Effector memory CD8-positive, alpha-beta T cell (primary cell): ENCODE data around the gene NCKIPSD.
"Not testable (repeated sequence)": the region's sequence is repeated elsewhere in the genome, so short reads cannot be mapped to it uniquely, and the experiment has no call there.

Source experiments
- ATAC-seq: fragments of 150-1000 bp; cut with Tn5 transposase; replicated peaks from 2 replicates; pipeline ENCODE4 v1.10.0; 2021; ENCODE audit warnings: mild to moderate bottlenecking, moderate library complexity
- DNase-seq, 3 experiments: peaks; one replicate each; pipeline ENCODE4 v3.0.0; 2021
- H3K27ac Mint-ChIP-seq, 2 donors: one replicate each; pipeline ENCODE4 v1.8.0; 2022; ENCODE audit warnings: mild to moderate bottlenecking in 2 of 2, mixed read lengths in 2 of 2, moderate library complexity in 2 of 2
- H3K27me3 Mint-ChIP-seq, 2 donors: one replicate each; pipeline ENCODE4 v1.8.0; 2022; ENCODE audit warnings: mixed read lengths in 2 of 2
- H3K36me3 Mint-ChIP-seq: one replicate; pipeline ENCODE4 v1.8.0; 2022; ENCODE audit warnings: mild to moderate bottlenecking, moderate library complexity, mixed read lengths; ENCODE audit not compliant: insufficient read depth
- H3K4me1 Mint-ChIP-seq, 2 donors: one replicate each; pipeline ENCODE4 v1.8.0; 2022; ENCODE audit warnings: low read depth in 2 of 2, mixed read lengths in 2 of 2
- H3K4me3 Mint-ChIP-seq, 2 donors: one replicate each; pipeline ENCODE4 v1.8.0; 2022; ENCODE audit warnings: mild to moderate bottlenecking in 2 of 2, mixed read lengths in 2 of 2, moderate library complexity in 2 of 2
- H3K9me3 Mint-ChIP-seq, 2 donors: one replicate each; pipeline ENCODE4 v1.8.0; 2022; ENCODE audit warnings: mixed read lengths in 2 of 2
- total RNA-seq, 9 experiments: gene quantifications; one replicate each; lab custom pipeline; 2026; lab: John Stamatoyannopoulos, UW

Gene NCKIPSD
- 6.0 to 21.7 (median 17.1) reads per million in 9 experiments for total RNA-seq

DNA sequence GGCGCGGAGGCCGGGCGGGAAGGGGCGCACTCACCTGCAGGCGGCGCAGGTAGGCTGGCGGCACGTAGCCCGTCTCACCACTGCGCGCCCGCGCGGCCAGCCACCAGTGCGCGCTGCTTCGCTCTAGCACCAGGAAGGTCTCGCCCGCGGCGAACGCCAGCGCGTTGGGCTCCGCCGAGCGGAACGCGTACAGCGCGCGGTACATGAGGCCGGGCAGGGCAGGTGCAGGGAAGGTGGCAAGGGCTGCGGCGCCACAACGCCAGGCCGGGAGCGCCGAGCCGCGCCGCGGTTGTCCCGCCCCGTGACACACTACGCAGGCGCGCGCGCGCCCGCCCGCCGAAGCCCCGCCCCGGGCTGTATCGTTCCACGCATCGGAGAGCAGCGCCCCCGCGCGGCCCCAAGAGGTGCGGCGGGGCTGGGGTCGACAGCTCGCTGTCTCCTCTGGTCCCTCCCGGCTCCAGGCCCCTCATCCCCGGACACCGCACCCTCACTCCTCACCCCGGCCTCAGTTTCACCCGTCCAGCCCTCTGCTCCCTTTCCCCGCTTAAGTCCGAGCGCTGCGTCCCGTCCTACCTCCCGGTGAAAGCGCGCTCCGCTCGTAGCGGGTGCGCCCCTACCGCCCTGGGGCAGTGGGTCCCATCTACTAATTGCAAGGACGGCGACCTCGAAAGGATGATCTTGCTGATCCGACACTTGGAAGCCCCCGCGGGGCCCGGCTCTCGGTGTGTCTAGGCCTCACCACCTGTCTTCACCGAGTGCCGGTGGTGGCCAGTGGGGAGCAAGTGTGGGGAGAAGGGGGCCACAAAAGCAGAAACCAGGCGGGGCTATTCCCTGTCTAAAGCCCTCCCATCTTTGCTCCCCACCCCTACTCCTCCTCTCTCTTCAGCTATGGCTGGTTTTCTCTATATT, at the start of gene NCKIPSD:
TSS of gene NCKIPSD (minus strand) at position 313 of the 909 bp plus-strand sequence. CDS start at position 205, 108 bp downstream.
- H3K9me3 Mint-ChIP-seq: no peaks in the 10 kb centered on the region
- peak within 1 kb of the TSS; percentile 80 to 87 for H3K4me3 Mint-ChIP-seq
- DNase-seq (peak; percentile 82 to 88 (median 87)), ATAC-seq (peak; percentile 85)
- peaks cover 38% of the 10 kb centered on the region for H3K36me3 Mint-ChIP-seq
- H3K27me3 Mint-ChIP-seq: no peaks in the 10 kb centered on the region
- peak within 1 kb of the TSS; percentile 82 to 90 for H3K27ac Mint-ChIP-seq
- H3K4me1 Mint-ChIP-seq: peaks cover 20 to 24% of the 10 kb centered on the region in 2 donors

DNA sequence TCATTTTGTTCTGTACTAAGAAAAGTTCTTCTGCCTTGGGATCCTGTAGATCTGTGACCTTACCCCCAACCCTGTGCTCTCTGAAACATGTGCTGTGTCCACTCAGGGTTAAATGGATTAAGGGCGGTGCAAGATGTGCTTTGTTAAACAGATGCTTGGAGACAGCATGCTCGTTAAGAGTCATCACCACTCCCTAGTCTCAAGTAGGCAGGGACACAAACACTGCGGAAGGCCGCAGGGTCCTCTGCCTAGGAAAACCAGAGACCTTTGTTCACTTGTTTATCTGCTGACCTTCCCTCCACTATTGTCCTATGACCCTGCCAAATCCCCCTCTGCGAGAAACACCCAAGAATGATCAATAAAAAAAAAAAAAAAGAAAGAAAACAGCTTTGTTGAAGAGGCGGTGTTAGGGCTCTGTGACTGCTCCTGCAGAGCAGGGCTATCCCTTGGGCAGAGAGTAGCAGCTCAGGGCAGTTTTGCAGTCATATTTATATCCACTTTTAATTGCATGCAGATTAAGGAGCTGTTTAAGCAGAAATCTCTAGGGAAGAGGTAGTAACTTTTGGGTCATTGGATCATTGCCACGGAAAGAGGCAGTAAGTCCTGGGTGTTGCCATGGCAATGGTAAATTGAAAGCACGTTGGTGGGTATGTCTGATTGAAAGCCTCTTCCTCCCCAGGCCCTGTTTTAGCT, 49.5 kb upstream of the NCKIPSD start:
- not testable (repeated sequence) for H3K27me3 Mint-ChIP-seq

DNA sequence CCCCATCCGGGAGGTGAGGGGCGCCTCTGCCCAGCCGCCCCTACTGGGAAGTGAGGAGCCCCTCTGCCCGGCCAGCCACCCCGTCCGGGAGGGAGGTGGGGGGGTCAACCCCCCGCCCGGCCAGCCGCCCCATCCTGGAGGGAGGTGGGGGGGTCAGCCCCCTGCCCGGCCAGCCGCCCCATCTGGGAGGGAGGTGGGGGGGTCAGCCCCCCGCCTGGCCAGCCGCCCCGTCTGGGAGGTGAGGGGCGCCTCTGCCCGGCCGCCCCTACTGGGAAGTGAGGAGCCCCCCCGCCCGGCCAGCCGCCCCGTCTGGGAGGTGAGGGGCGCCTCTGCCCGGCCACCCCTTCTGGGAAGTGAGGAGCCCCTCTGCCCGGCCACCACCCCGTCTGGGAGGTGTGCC, 48.8 kb upstream of the NCKIPSD start:
- H3K36me3 Mint-ChIP-seq, H3K27me3 Mint-ChIP-seq, H3K4me1 Mint-ChIP-seq, H3K27ac Mint-ChIP-seq, ATAC-seq, DNase-seq, H3K4me3 Mint-ChIP-seq, H3K9me3 Mint-ChIP-seq: not testable (repeated sequence)

More for the DNA sequence above, 49.5 kb upstream of the NCKIPSD start:
- H3K9me3 Mint-ChIP-seq, H3K36me3 Mint-ChIP-seq, ATAC-seq, H3K27ac Mint-ChIP-seq, H3K4me1 Mint-ChIP-seq, H3K4me3 Mint-ChIP-seq, DNase-seq: not testable (repeated sequence)

DNA sequence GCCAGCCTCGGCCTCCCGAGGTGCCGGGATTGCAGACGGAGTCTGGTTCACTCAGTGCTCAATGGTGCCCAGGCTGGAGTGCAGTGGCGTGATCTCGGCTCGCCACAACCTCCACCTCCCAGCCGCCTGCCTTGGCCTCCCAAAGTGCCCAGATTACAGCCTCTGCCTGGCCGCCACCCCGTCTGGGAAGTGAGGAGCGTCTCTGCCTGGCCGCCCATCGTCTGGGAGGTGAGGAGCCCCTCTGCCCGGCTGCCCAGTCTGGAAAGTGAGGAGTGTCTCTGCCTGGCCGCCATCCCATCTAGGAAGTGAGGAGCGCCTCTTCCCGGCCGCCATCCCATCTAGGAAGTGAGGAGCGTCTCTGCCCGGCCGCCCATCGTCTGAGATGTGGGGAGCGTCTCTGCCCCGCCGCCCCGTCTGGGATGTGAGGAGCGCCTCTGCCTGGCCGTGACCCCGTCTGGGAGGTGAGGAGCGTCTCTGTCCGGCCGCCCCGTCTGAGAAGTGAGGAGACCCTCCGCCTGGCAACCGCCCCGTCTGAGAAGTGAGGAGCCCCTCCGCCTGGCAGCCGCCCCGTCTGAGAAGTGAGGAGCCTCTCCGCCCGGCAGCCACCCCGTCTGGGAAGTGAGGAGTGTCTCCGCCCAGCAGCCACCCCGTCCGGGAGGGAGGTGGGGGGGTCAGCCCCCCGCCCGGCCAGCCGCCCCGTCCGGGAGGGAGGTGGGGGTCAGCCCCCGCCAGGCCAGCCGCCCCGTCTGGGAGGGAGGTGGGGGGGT, 48.2 kb upstream of the NCKIPSD start:
- not testable (repeated sequence) for H3K27me3 Mint-ChIP-seq, H3K9me3 Mint-ChIP-seq, H3K36me3 Mint-ChIP-seq, DNase-seq, ATAC-seq, H3K4me3 Mint-ChIP-seq, H3K27ac Mint-ChIP-seq, H3K4me1 Mint-ChIP-seq

DNA sequence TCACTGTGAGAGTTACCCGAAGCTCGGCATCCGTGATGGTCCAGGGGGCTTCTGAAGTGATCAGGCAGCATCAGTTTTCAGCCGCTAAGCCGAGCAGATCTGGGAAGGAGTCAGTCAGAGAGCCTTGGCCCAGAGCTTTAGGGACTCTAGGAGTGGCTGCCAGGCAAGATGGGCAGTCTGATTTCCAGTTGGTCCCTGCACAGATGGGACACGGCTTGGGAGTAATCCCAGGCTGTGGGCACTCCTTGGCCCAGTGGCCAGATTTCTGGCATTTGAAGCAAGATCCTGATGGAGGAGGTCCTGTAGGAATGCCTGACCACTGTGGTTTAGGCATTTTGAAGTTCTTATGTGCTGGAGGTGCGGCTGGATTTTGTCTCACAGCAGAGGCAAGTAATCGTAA, 41.8 kb upstream of the NCKIPSD start:
- no peak for DNase-seq
- no peaks in the 10 kb centered on the region for H3K9me3 Mint-ChIP-seq

GRCh38 chr3:48725185-48725855, 39.6 kb upstream of the NCKIPSD start:
- not testable (repeated sequence) for DNase-seq, H3K4me3 Mint-ChIP-seq

More for the DNA sequence above, 41.8 kb upstream of the NCKIPSD start:
- ATAC-seq: no peak
- H3K27ac Mint-ChIP-seq: no peak overlapping the region
- no peak overlapping the region for H3K4me3 Mint-ChIP-seq
- H3K27me3 Mint-ChIP-seq: no peaks in the 10 kb centered on the region
- no peaks in the 10 kb centered on the region for H3K4me1 Mint-ChIP-seq
- no peaks in the 10 kb centered on the region for H3K36me3 Mint-ChIP-seq

DNA sequence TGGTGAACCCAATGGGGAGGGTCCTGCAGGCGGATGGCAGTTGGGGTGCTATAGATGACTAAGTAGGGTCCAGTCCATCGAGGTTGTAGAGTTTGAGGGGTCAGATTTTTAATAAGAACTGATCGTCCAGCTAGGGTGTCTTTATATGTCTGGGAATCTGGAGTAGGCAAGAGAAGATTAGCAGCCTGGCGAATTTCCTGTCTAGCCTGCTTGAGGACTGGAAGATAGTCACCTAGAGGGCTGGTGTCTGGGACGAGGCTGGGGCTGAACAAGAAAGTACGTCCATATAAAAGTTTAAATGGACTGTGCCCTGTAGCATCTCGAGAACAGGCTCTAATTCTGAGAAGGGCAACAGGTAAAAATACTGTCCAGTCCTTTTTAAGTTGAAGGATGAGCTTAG, 38.0 kb upstream of the NCKIPSD start:
- H3K4me3 Mint-ChIP-seq: no peak overlapping the region
- H3K4me1 Mint-ChIP-seq: no peaks in the 10 kb centered on the region
- no peak for DNase-seq
- ATAC-seq: no peak
- H3K27ac Mint-ChIP-seq: no peak overlapping the region
- H3K36me3 Mint-ChIP-seq: no peaks in the 10 kb centered on the region
- H3K9me3 Mint-ChIP-seq: no peaks in the 10 kb centered on the region
- H3K27me3 Mint-ChIP-seq: peaks cover 5 to 8% of the 10 kb centered on the region in 2 donors

More at GRCh38 chr3:48725185-48725855, 39.6 kb upstream of the NCKIPSD start:
- not testable (repeated sequence) for H3K27ac Mint-ChIP-seq, ATAC-seq, H3K9me3 Mint-ChIP-seq, H3K4me1 Mint-ChIP-seq, H3K36me3 Mint-ChIP-seq, H3K27me3 Mint-ChIP-seq

DNA sequence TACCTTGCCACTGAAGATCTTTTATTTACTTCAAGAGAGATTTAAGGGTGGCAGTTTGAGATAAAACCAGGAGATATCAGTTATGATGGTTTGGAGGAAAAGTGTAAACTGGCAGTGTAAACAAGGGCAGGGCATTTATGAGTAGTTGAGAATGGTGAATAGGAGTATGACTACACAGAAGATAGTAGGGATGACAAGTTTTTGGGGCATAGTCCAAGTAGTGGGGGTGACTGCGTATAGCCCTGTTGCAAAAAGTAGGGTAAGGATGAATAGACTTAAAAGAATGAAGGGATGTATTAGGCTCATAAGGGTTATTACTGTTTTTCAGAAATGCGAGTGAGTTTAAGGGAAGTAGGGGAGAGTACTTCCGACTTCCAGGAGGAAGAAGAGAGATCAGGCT, 37.6 kb upstream of the NCKIPSD start:
- DNase-seq, H3K27ac Mint-ChIP-seq, H3K9me3 Mint-ChIP-seq, H3K4me1 Mint-ChIP-seq, H3K36me3 Mint-ChIP-seq, H3K4me3 Mint-ChIP-seq, H3K27me3 Mint-ChIP-seq, ATAC-seq: not testable (repeated sequence)

GRCh38 chr3:48716982-48717746, 31.4 kb upstream of the NCKIPSD start, which contains the start of gene IP6K2:
TSS of gene IP6K2 (minus strand) at chr3:48717221. CDS start at chr3:48695291, 21,930 bp downstream.
- DNase-seq: peak; percentile 98 to 99 (median 99)
- peak within 1 kb of the TSS; percentile 97 to 98 for H3K4me3 Mint-ChIP-seq
- H3K4me1 Mint-ChIP-seq: peaks cover 33 to 39% of the 10 kb centered on the region in 2 donors
- peaks cover 5 to 8% of the 10 kb centered on the region in 2 donors for H3K27me3 Mint-ChIP-seq
- peaks cover 40% of the 10 kb centered on the region for H3K36me3 Mint-ChIP-seq
- ATAC-seq: peak; percentile 98
- no peaks in the 10 kb centered on the region for H3K9me3 Mint-ChIP-seq
- peak within 1 kb of the TSS; percentile 97 for H3K27ac Mint-ChIP-seq

DNA sequence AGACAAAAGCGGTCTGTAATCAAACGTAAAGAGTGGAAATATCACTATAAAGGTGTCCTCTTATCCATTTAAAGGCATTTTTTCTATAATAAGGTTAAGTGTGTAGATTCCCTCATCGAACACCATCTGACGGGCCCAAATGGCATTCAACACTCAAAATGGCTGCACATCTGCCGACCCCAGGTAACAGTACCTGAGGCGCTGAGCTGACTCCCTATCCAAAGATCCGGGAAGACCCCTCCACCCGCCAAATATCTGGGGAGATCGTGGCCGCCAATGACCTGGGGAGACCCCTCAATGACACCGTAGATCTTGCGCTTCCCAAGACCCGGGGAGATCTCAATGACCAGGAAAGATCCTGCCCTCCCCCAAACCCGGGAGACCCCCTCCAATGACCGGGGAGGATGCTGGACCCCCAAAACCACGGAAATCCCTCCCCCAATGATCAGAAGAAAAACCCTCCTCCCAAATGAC, 30.8 kb upstream of the NCKIPSD start:
- peak overlapping the region; percentile 97 for H3K27ac Mint-ChIP-seq
- ATAC-seq (peak; percentile 15), DNase-seq (peak; percentile 9 to 16 (median 14))
- H3K36me3 Mint-ChIP-seq: peaks cover 44% of the 10 kb centered on the region
- peaks cover 36 to 42% of the 10 kb centered on the region in 2 donors for H3K4me1 Mint-ChIP-seq
- H3K27me3 Mint-ChIP-seq: peaks cover 5 to 8% of the 10 kb centered on the region in 2 donors
- H3K9me3 Mint-ChIP-seq: no peaks in the 10 kb centered on the region
- peak overlapping the region; percentile 97 to 98 for H3K4me3 Mint-ChIP-seq

DNA sequence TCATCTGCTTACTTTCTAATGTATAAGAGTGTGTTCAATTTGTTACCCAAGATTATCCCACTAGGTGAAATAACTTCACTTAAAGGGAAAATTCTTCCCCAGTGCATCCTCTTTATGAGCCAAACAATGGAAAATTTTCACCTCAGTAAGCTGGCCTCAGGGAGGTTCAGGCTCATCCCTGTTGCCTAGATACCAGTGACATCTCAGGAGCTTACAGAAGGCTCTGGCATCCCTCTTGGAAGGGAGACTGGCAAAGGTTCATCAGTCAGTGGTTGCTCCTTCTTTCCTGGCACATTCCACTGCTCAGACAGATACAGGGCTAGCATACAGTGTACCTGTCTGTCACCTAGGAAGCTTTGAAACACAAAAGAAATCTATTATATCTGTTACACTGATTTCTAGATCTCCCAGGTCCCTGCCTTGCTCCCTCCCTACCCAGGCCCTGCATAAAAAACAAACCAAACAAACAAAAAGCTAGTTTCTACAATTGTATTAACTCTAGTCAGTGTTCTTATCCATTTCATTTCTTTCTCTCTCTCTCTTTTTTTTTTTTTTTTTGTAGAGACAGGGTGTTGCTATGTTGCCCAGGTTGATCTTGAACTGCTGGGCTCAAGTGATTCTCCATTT, 29.6 kb upstream of the NCKIPSD start:
- Mint-ChIP-seq H3K27me3 (peaks cover 5 to 8% of the 10 kb centered on the region in 2 donors), H3K4me3 (peak overlapping the region; percentile 97 to 98), H3K9me3 (no peaks in the 10 kb centered on the region)

More for the DNA sequence above, 29.6 kb upstream of the NCKIPSD start:
- Mint-ChIP-seq H3K27ac (peak overlapping the region; percentile 97), H3K36me3 (peaks cover 54% of the 10 kb centered on the region), H3K4me1 (peaks cover 43 to 48% of the 10 kb centered on the region in 2 donors)
- DNase-seq: no peak
- ATAC-seq: no peak
